22Rv1 (cell line): ENCODE results near the gene STYK1.

Source experiments
- ZFX ChIP-seq: fragments of 450-650 bp; IDR thresholded peaks from 2 replicates; pipeline ENCODE4 v1.6.1; 2017; ENCODE audit warnings: antibody characterized with exemption, borderline replicate concordance
- TF ChIP-seq, protein P1 (sequence below): fragments of 450-650 bp; IDR thresholded peaks from 2 replicates; pipeline ENCODE4 v1.5.1; 2017; ENCODE audit warnings: mild to moderate bottlenecking

DNA sequence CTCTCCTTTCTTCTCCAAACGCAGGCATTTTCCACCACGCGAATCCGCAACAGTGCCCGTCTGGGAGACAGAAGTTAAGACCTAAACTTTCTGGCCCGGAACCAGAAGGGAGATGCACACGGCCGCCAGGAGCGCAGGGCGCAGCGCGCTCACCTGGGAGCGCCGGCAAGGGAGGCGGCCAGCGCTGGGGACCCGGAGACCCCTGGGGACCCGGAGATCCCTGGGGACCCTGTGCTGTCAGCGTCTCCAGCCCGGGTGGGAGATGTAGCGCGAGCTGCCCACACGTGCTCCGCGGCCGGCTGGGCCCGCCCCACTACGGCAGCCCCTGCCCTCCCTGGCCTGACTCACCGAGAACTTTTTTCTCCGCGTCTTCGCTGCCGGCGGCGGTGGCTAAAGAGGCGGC is 48.7 kb upstream of the STYK1 start:
- TF ChIP-seq, protein P1, sequence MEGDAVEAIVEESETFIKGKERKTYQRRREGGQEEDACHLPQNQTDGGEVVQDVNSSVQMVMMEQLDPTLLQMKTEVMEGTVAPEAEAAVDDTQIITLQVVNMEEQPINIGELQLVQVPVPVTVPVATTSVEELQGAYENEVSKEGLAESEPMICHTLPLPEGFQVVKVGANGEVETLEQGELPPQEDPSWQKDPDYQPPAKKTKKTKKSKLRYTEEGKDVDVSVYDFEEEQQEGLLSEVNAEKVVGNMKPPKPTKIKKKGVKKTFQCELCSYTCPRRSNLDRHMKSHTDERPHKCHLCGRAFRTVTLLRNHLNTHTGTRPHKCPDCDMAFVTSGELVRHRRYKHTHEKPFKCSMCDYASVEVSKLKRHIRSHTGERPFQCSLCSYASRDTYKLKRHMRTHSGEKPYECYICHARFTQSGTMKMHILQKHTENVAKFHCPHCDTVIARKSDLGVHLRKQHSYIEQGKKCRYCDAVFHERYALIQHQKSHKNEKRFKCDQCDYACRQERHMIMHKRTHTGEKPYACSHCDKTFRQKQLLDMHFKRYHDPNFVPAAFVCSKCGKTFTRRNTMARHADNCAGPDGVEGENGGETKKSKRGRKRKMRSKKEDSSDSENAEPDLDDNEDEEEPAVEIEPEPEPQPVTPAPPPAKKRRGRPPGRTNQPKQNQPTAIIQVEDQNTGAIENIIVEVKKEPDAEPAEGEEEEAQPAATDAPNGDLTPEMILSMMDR: peak; percentile 33
- TF ChIP-seq ZFX: no peak
